HEK293 (cell line): ENCODE data around the gene EPAS1.

Experiments used
- CTCF ChIP-seq: fragments of 450-650 bp; formaldehyde crosslinking; IDR thresholded peaks from 2 replicates; pipeline ENCODE4 v1.5.1; 2016; ENCODE audit warnings: missing biosample characterization, missing genetic modification characterization
- PATZ1 ChIP-seq: fragments of 450-650 bp; formaldehyde crosslinking; IDR thresholded peaks from 2 replicates; pipeline ENCODE4 v1.5.1; 2016; ENCODE audit warnings: missing biosample characterization, missing genetic modification characterization
- YY1 ChIP-seq: fragments of 450-650 bp; formaldehyde crosslinking; IDR thresholded peaks from 2 replicates; pipeline ENCODE4 v1.5.1; 2018; ENCODE audit warnings: missing biosample characterization, missing genetic modification characterization
- ZBTB17 ChIP-seq: fragments of 450-650 bp; formaldehyde crosslinking; IDR thresholded peaks from 2 replicates; pipeline ENCODE4 v1.5.1; 2016; ENCODE audit warnings: missing biosample characterization, missing genetic modification characterization
- ZBTB49 ChIP-seq: fragments of 450-650 bp; formaldehyde crosslinking; IDR thresholded peaks from 2 replicates; pipeline ENCODE4 v1.5.1; 2016; ENCODE audit warnings: missing biosample characterization, missing genetic modification characterization, low read depth
- ZBTB8A ChIP-seq: fragments of 450-650 bp; formaldehyde crosslinking; IDR thresholded peaks from 2 replicates; pipeline ENCODE4 v1.5.1; 2016; ENCODE audit warnings: missing biosample characterization, missing genetic modification characterization
- ZNF121 ChIP-seq: fragments of 450-650 bp; formaldehyde crosslinking; IDR thresholded peaks from 2 replicates; pipeline ENCODE4 v1.5.1; 2016; ENCODE audit warnings: missing biosample characterization, missing genetic modification characterization
- ZNF146 ChIP-seq: fragments of 450-650 bp; formaldehyde crosslinking; IDR thresholded peaks from 2 replicates; pipeline ENCODE4 v1.5.1; 2016; ENCODE audit warnings: missing biosample characterization, missing genetic modification characterization
- ZNF175 ChIP-seq: fragments of 450-650 bp; formaldehyde crosslinking; IDR thresholded peaks from 2 replicates; pipeline ENCODE4 v1.5.1; 2016; ENCODE audit warnings: missing biosample characterization, missing genetic modification characterization
- ZNF248 ChIP-seq: fragments of 450-650 bp; formaldehyde crosslinking; IDR thresholded peaks from 2 replicates; pipeline ENCODE4 v1.5.1; 2017; ENCODE audit warnings: missing biosample characterization, missing genetic modification characterization
- ZNF426 ChIP-seq: fragments of 450-650 bp; formaldehyde crosslinking; IDR thresholded peaks from 2 replicates; pipeline ENCODE4 v1.5.1; 2017; ENCODE audit warnings: missing biosample characterization, missing genetic modification characterization, mild to moderate bottlenecking, inconsistent platforms, moderate library complexity
- ZNF639 ChIP-seq: fragments of 450-650 bp; formaldehyde crosslinking; IDR thresholded peaks from 2 replicates; pipeline ENCODE4 v1.5.1; 2016; ENCODE audit warnings: missing biosample characterization, missing genetic modification characterization
- ZNF747 ChIP-seq: fragments of 450-650 bp; formaldehyde crosslinking; IDR thresholded peaks from 2 replicates; pipeline ENCODE4 v1.5.1; 2016; ENCODE audit warnings: missing biosample characterization, missing genetic modification characterization
- ZSCAN5A ChIP-seq: fragments of 450-650 bp; formaldehyde crosslinking; IDR thresholded peaks from 2 replicates; pipeline ENCODE4 v1.5.1; 2016; ENCODE audit warnings: missing biosample characterization, missing genetic modification characterization

- TF ChIP-seq ZNF248 (tag by site-specific recombination): no peak
- TF ChIP-seq CTCF (tag by site-specific recombination): no peak
- no peak for TF ChIP-seq ZSCAN5A (tag by site-specific recombination)
- TF ChIP-seq ZNF175 (tag by site-specific recombination): no peak
- no peak for TF ChIP-seq ZNF121 (tag by site-specific recombination)
- no peak for TF ChIP-seq ZNF747 (tag by site-specific recombination)
- no peak for TF ChIP-seq PATZ1 (tag by site-specific recombination)
- TF ChIP-seq ZBTB8A (tag by site-specific recombination): no peak
- TF ChIP-seq ZNF146 (tag by site-specific recombination): no peak
- TF ChIP-seq YY1: no peak
- no peak for TF ChIP-seq ZNF639 (tag by site-specific recombination)
- TF ChIP-seq ZBTB17 (tag by site-specific recombination): no peak
- no peak for TF ChIP-seq ZBTB49
- no peak for TF ChIP-seq ZNF426 (tag by site-specific recombination)
These were observed 45.5 kb downstream of the EPAS1 start for GRCh38 chr2:46342566-46343315.
